HepG2 (cell line): Measurements from ENCODE around the gene MSMB. TPM values are rescaled to one million over a fixed set of nuclear protein-coding genes. Genes with fewer than 3 reads are reported as not detected.
"Not testable (repeated sequence)": the region's sequence is repeated elsewhere in the genome, so short reads cannot be mapped to it uniquely, and the experiment has no call there.

ENCODE experiments used
- ATAC-seq: fragments of 200-7000 bp; cut with Tn5 transposase; 3 replicates; pipeline ENCODE4 v1.9.1; 2020; ENCODE audit warnings: mild to moderate bottlenecking, moderate library complexity
- BruUV-seq: library from RNA; stranded (reverse); fragments of 400-500 nt; replicated peaks from 2 replicates; lab custom pipeline; 2021; lab: Mats Ljungman, UMichigan
- CTCF ChIA-PET: fragments of 300-600 bp; formaldehyde crosslinking; extraction: SDS; loops from one replicate; lab custom pipeline; 2021; ENCODE audit warnings: low total read pairs, inconsistent platforms, low intra/inter-chr PET ratio; lab: Yijun Ruan, JAX
- POLR2A ChIA-PET: fragments of 350-600 bp; sonication (Branson Sonifier 250); formaldehyde crosslinking; loops from one replicate; lab custom pipeline; 2020; ENCODE audit warnings: antibody characterized with exemption, inconsistent platforms; lab: Yijun Ruan, JAX
- DNase-seq: peaks from one replicate; pipeline ENCODE4 v3.0.0-alpha.2; 2015; ENCODE audit warnings: low spot score
- FAIRE-seq: peaks from 3 replicates; lab custom pipeline; 2011; peaks lifted over from hg19 to GRCh38; lab: Jason Lieb, UNC
- H2AFZ ChIP-seq: one replicate; pipeline ENCODE4 v1.6.1; 2011; ENCODE audit warnings: low read length, inconsistent platforms
- H3K27ac ChIP-seq: fragments of 300-600 bp; 3 replicates; pipeline ENCODE4 v1.8.0; 2011; ENCODE audit warnings: mixed run types, mild to moderate bottlenecking, mixed read lengths, low read length, inconsistent platforms; ENCODE audit not compliant: insufficient read depth; ENCODE audit errors: extremely low read length
- H3K27me3 ChIP-seq, 2 experiments: fragments of 200-600 bp in 1 of 2; 2 replicates in 1 of 2; 3 replicates in 1 of 2; pipeline versions ENCODE4 v1.6.0 to v1.8.0; 2011; ENCODE audit warnings: low read length in 2 of 2, mild to moderate bottlenecking in 2 of 2, moderate library complexity in 2 of 2, inconsistent platforms in 1 of 2; ENCODE audit not compliant: insufficient read depth in 2 of 2, control insufficient read depth in 1 of 2
- H3K36me3 ChIP-seq, 2 experiments: fragments of 200-600 bp in 1 of 2; replicated peaks in 1 of 2; 2 replicates in 1 of 2; 3 replicates in 1 of 2; pipeline versions ENCODE4 v1.5.1 to v1.8.0; 2011; ENCODE audit warnings: low read length in 2 of 2, inconsistent platforms in 1 of 2; ENCODE audit not compliant: insufficient read depth in 2 of 2, control insufficient read depth in 1 of 2
- H3K4me1 ChIP-seq: 2 replicates; pipeline ENCODE4 v1.5.1; 2012; ENCODE audit warnings: low read length, inconsistent platforms; ENCODE audit not compliant: insufficient read depth
- H3K4me2 ChIP-seq: 2 replicates; pipeline ENCODE4 v1.6.0; 2011; ENCODE audit warnings: low read depth, low read length, inconsistent platforms
- H3K4me3 ChIP-seq, 3 experiments: fragments of 200-600 bp in 1 of 3; sonication (generic), shearing (Covaris generic) in 1 of 3; replicated peaks in 1 of 3; 2 replicates each; pipeline ENCODE4 v1.5.1; 2011 to 2016; ENCODE audit warnings: low read length in 3 of 3, inconsistent platforms in 2 of 3, low read depth in 2 of 3, mild to moderate bottlenecking in 2 of 3, control low read depth in 1 of 3, mixed read lengths in 1 of 3; ENCODE audit not compliant: insufficient read depth in 1 of 3
- H3K79me2 ChIP-seq: one replicate; pipeline ENCODE4 v1.6.1; 2011; ENCODE audit warnings: low read length, inconsistent platforms; ENCODE audit not compliant: insufficient read depth
- H3K9ac ChIP-seq: 2 replicates; pipeline ENCODE4 v1.6.0; 2011; ENCODE audit warnings: mild to moderate bottlenecking, low read depth, low read length, inconsistent platforms; ENCODE audit not compliant: insufficient read depth
- H3K9me3 ChIP-seq: 2 replicates; pipeline ENCODE4 v1.5.1; 2012; ENCODE audit warnings: mild to moderate bottlenecking, low read length
- H4K20me1 ChIP-seq: 2 replicates; pipeline ENCODE4 v1.6.0; 2011; ENCODE audit warnings: inconsistent platforms, mild to moderate bottlenecking, low read length, moderate library complexity; ENCODE audit not compliant: insufficient read depth
- ZNF101 ChIP-seq: sonication (generic); formaldehyde crosslinking; IDR thresholded peaks from 2 replicates; pipeline ENCODE4 v1.4.0; 2020; ENCODE audit warnings: mild to moderate bottlenecking, low read depth, missing genetic modification reagents, borderline replicate concordance
- ZNF687 ChIP-seq: sonication (generic); formaldehyde crosslinking; IDR thresholded peaks from 2 replicates; pipeline ENCODE4 v1.5.1; 2020; ENCODE audit warnings: mild to moderate bottlenecking, missing genetic modification reagents, moderate library complexity
- WGBS: methylation state at CpG from one replicate; pipeline ENCODE4 v1.1.6; 2017; ENCODE audit warnings: low lambda C conversion rate; 5-methylcytosine and 5-hydroxymethylcytosine counted together
- in situ Hi-C: cut with HindIII; loops from 2 replicates; pipeline ENCODE4 v1.10.0; 2017; ENCODE audit warnings: low pct_unique_long_range_greater_than_20kb; ENCODE audit not compliant: extremely low pct_ligation_motif_present
- intact Hi-C: fragments of 100-400 bp; cut with micrococcal nuclease; formaldehyde crosslinking; loops from one replicate; pipeline ENCODE4 v1.10.0; 2022; ENCODE audit not compliant: unreplicated experiment
- polyA plus RNA-seq, 8 experiments: library from polyadenylated mRNA; depleted of rRNA in 3 of 8; stranded (reverse) in 7 of 8; unstranded in 1 of 8; fragments of >200 nt; fragmentation: Illumina TruSeq in 4 of 8; extraction: Trizol in 4 of 8; gene quantifications; 2 replicates each; pipeline versions ENCODE4 v1.2.1 to v1.2.3, GENCODE V29; 2011 to 2016; ENCODE audit warnings: low read depth in 4 of 8, missing spikeins in 1 of 8, mixed read lengths in 1 of 8; ENCODE audit not compliant: insufficient read depth in 1 of 8
- total RNA-seq, 5 experiments: library from RNA; depleted of rRNA; stranded (reverse); fragments of >200 nt; fragmentation: Illumina TruSeq; extraction: Trizol; gene quantifications; 2 replicates each; pipeline ENCODE4 v1.2.3, GENCODE V29; 2016; ENCODE audit warnings: low read depth in 1 of 5
- TF ChIP-seq, protein P1 (sequence below): sonication (generic); formaldehyde crosslinking; IDR thresholded peaks from 2 replicates; pipeline ENCODE4 v1.4.0; 2020; ENCODE audit warnings: missing genetic modification reagents
- TF ChIP-seq, protein P2 (sequence below): IDR thresholded peaks from 2 replicates; pipeline ENCODE4 v1.6.1; 2018; ENCODE audit warnings: missing genetic modification reagents

The MSMB gene
- total and polyA plus RNA-seq, 2 of the 13 experiments (the other 11 are each of a cell fraction or from before 2014, with no cell fraction given) = 0.84 TPM; not detected in 1

DNA sequence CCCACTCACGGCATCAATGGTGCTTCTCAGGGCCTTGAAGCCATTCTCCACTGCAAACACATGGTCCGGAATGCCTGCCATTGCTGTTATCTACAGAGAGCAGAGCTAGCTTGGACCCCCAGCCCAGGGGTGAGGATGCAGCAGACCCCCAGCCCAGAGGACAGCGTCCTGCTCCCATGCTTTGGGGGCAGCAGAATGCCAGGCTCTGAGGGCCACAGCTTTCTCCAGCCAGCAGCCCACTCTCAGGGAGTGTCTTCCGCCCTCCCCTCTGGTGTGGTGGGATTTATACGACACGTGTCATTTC is 48.1 kb upstream of the MSMB start:
- H2AFZ ChIP-seq = no peak overlapping the region
- FAIRE-seq (no peak), ATAC-seq (no peak), DNase-seq (no peak)
- H3K79me2 ChIP-seq = no peaks in the 10 kb centered on the region
- POLR2A ChIA-PET = no interaction called here
- no peak overlapping the region for H3K4me3 ChIP-seq
- H3K9ac ChIP-seq = no peak overlapping the region
- H3K27me3 ChIP-seq = no peaks in the 10 kb centered on the region
- in situ Hi-C loops (loop anchor here (5.0 kb wide), 1 partner anchor 62 kb away; the partner anchor contains the start of gene NCOA4), intact Hi-C loops (loop anchor here (5.0 kb wide), 1 partner anchor 62 kb away; the partner anchor contains the start of gene NCOA4)
- no peaks in the 10 kb centered on the region for H4K20me1 ChIP-seq
- no peaks in the 10 kb centered on the region for H3K36me3 ChIP-seq
- no peak overlapping the region for H3K27ac ChIP-seq
- H3K4me2 ChIP-seq = no peak overlapping the region
- no peaks in the 10 kb centered on the region for H3K9me3 ChIP-seq
- peaks cover 94% of the 10 kb centered on the region for H3K4me1 ChIP-seq
- CTCF ChIA-PET = no interaction called here
- no TSS peak for BruUV-seq
- TF ChIP-seq, protein P1, sequence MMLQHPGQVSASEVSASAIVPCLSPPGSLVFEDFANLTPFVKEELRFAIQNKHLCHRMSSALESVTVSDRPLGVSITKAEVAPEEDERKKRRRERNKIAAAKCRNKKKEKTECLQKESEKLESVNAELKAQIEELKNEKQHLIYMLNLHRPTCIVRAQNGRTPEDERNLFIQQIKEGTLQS = no peak
- no peak for TF ChIP-seq ZNF101 (CRISPR knock-in tag)
- TF ChIP-seq, protein P2, sequence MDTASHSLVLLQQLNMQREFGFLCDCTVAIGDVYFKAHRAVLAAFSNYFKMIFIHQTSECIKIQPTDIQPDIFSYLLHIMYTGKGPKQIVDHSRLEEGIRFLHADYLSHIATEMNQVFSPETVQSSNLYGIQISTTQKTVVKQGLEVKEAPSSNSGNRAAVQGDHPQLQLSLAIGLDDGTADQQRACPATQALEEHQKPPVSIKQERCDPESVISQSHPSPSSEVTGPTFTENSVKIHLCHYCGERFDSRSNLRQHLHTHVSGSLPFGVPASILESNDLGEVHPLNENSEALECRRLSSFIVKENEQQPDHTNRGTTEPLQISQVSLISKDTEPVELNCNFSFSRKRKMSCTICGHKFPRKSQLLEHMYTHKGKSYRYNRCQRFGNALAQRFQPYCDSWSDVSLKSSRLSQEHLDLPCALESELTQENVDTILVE (CRISPR knock-in tag) = no peak
- 92% methylated on average over 5 of the region's 6 CpGs for WGBS

DNA sequence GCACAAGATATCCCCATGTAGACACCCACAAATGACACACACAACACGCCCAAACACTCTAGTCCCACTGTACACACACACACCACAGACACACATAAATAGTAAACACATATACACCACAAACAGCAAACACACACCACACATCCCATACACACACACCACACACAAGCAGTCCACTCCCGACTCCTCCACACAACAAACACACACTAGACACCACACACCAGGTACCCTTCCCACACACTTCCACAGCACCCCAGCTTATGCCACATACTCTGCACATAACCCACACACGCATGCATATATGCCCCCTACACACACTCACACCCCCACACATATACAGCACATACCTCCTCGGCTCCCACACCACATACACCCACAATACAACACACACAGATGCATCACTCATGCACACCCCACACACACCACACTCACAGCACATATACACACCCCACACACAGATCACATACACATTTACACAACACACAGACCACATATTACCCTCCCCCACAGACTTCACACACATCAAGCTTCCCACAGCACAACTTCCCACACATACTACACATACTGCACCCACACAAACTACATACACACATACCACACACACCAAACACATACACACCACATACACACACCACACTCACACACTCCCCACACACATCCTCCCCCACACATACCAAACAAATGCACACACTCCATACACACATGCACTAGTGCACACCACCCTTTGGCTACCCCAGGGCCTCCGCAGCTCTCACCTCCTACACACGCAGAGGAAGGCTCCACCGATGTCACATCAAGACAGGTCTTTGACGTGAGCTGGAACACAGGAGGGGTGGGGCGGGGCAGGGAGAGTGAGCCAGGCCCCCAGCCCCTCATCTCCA is 47.5 kb upstream of the MSMB start:
- H3K27ac ChIP-seq, H3K9ac ChIP-seq, H3K79me2 ChIP-seq, H3K4me2 ChIP-seq, FAIRE-seq, H3K4me3 ChIP-seq, H3K27me3 ChIP-seq, ATAC-seq, CTCF ChIA-PET, H4K20me1 ChIP-seq, DNase-seq, H3K9me3 ChIP-seq, BruUV-seq, H3K36me3 ChIP-seq, H2AFZ ChIP-seq, POLR2A ChIA-PET: not testable (repeated sequence)
- intact Hi-C loops = loop anchor here (5.0 kb wide), 1 partner anchor 61 kb away; the partner anchor contains the start of gene NCOA4
- peaks cover 94% of the 10 kb centered on the region for H3K4me1 ChIP-seq
- TF ChIP-seq ZNF687 (CRISPR knock-in tag) = peak; percentile 14; the same call in 1 of the 2 replicates
- WGBS = 77% methylated on average over 9 of the region's 9 CpGs
- in situ Hi-C loops = loop anchor here (5.0 kb wide), 1 partner anchor 61 kb away; the partner anchor contains the start of gene NCOA4
